B cell (primary cell): ENCODE results near the gene PPIP5K2. TPM values are rescaled to one million over a fixed set of nuclear protein-coding genes. Genes with fewer than 3 reads are reported as not detected.

Experiments used
- ATAC-seq: fragments of 200-7000 bp; cut with Tn5 transposase; one replicate; pipeline ENCODE4 v1.10.0; 2021; ENCODE audit warnings: low read depth, mild to moderate bottlenecking, moderate number of reproducible peaks, moderate library complexity
- CTCF ChIA-PET: fragments of 350-600 bp; sonication (Branson Sonifier 250); formaldehyde crosslinking; loops from one replicate; lab custom pipeline; 2021; ENCODE audit warnings: antibody characterized with exemption, inconsistent platforms; lab: Charles Lee
- POLR2A ChIA-PET: fragments of 350-600 bp; sonication (Branson Sonifier 250); formaldehyde crosslinking; loops from one replicate; lab custom pipeline; 2021; ENCODE audit warnings: antibody characterized with exemption; lab: Charles Lee
- DNase-seq: peaks from one replicate; pipeline ENCODE4 v3.0.0; 2013
- H2AFZ ChIP-seq: 2 replicates; pipeline ENCODE4 v1.6.1; 2012; ENCODE audit warnings: mild to moderate bottlenecking, low read depth, low read length; ENCODE audit not compliant: insufficient read depth, poor library complexity, severe bottlenecking
- H3K27ac ChIP-seq, 2 donors: 1 replicate in 1 of 2; 2 replicates in 1 of 2; pipeline ENCODE4 v1.5.1; 2012 to 2013; ENCODE audit warnings: low read length in 2 of 2, mild to moderate bottlenecking in 2 of 2, moderate library complexity in 1 of 2
- H3K27me3 ChIP-seq, 4 experiments: fragments of 200-600 bp in 1 of 4; sonication (generic) in 1 of 4; replicated peaks in 1 of 4; 1 replicate in 2 of 4; 2 replicates in 2 of 4; pipeline versions ENCODE4 v1.6.1 to v1.7.0; 2013 to 2016; ENCODE audit warnings: low read length in 3 of 4, mild to moderate bottlenecking in 2 of 4, mixed read lengths in 1 of 4, moderate library complexity in 1 of 4; ENCODE audit not compliant: insufficient read depth in 4 of 4, control insufficient read depth in 3 of 4; ENCODE audit errors: control extremely low read depth in 1 of 4
- H3K36me3 ChIP-seq, 2 experiments: replicated peaks in 1 of 2; 1 replicate in 1 of 2; 2 replicates in 1 of 2; pipeline versions ENCODE4 v1.6.1 to v1.7.1; 2013; ENCODE audit warnings: low read length in 1 of 2; ENCODE audit not compliant: insufficient read depth in 2 of 2, control insufficient read depth in 1 of 2; ENCODE audit errors: control extremely low read depth in 1 of 2, extremely low read depth in 1 of 2
- H3K4me1 ChIP-seq, 2 donors: fragments of 200-600 bp in 1 of 2; sonication (generic) in 1 of 2; 1 replicate in 1 of 2; 2 replicates in 1 of 2; pipeline versions ENCODE4 v1.5.1 to v1.6.1; 2013 to 2017; ENCODE audit warnings: low read length in 2 of 2; ENCODE audit not compliant: control insufficient read depth in 2 of 2, insufficient read depth in 2 of 2
- H3K4me2 ChIP-seq: replicated peaks from 2 replicates; pipeline ENCODE3; 2012; ENCODE audit warnings: mild to moderate bottlenecking, low read depth, low read length; ENCODE audit not compliant: poor library complexity, severe bottlenecking
- H3K4me3 ChIP-seq, 5 experiments: fragments of 200-600 bp in 1 of 5; sonication (generic) in 1 of 5; 1 replicate in 3 of 5; 2 replicates in 2 of 5; pipeline versions ENCODE4 v1.5.1 to v1.7.0; 2011 to 2016; ENCODE audit warnings: low read length in 4 of 5, mild to moderate bottlenecking in 4 of 5, low read depth in 2 of 5, control low read depth in 1 of 5, moderate library complexity in 1 of 5; ENCODE audit not compliant: insufficient read depth in 1 of 5; ENCODE audit errors: control extremely low read depth in 1 of 5, extremely low read depth in 1 of 5
- H3K79me2 ChIP-seq: fragments of 200-600 bp; sonication (generic); one replicate; pipeline ENCODE4 v1.6.0; 2016; ENCODE audit warnings: low read length; ENCODE audit not compliant: control insufficient read depth, insufficient read depth
- H3K9ac ChIP-seq: fragments of 200-600 bp; sonication (generic); 2 replicates; pipeline ENCODE4 v1.6.1; 2017; ENCODE audit warnings: mild to moderate bottlenecking, low read length, moderate library complexity
- H3K9me3 ChIP-seq, 3 donors: one replicate each; pipeline versions ENCODE4 v1.6.1 to v1.7.1; 2013; ENCODE audit warnings: low read length in 2 of 3; ENCODE audit not compliant: control insufficient read depth in 2 of 3, insufficient read depth in 1 of 3; ENCODE audit errors: control extremely low read depth in 1 of 3
- H4K20me1 ChIP-seq: 2 replicates; pipeline ENCODE4 v1.6.0; 2012; ENCODE audit warnings: mild to moderate bottlenecking, low read length; ENCODE audit not compliant: insufficient read depth, control insufficient read depth, poor library complexity, severe bottlenecking
- H3K27ac Mint-ChIP-seq: one replicate; pipeline ENCODE4 v1.8.0; 2021; ENCODE audit warnings: mixed read lengths
- H3K27me3 Mint-ChIP-seq: one replicate; pipeline ENCODE4 v1.8.0; 2021; ENCODE audit warnings: mixed read lengths
- H3K4me1 Mint-ChIP-seq: one replicate; pipeline ENCODE4 v1.8.0; 2021; ENCODE audit warnings: mixed read lengths
- H3K4me3 Mint-ChIP-seq: one replicate; pipeline ENCODE4 v1.8.0; 2021; ENCODE audit warnings: mixed read lengths
- H3K9me3 Mint-ChIP-seq: one replicate; pipeline ENCODE4 v1.8.0; 2022; ENCODE audit warnings: mixed read lengths; ENCODE audit not compliant: insufficient read depth
- CTCF ChIP-seq: fragments of 200-600 bp; IDR thresholded peaks from one replicate; pipeline ENCODE4 v1.8.0; 2022; ENCODE audit warnings: antibody characterized with exemption, mild to moderate bottlenecking
- EZH2 ChIP-seq: IDR thresholded peaks from 2 replicates; pipeline ENCODE4 v1.6.1; 2012; ENCODE audit warnings: borderline replicate concordance, low read depth, mild to moderate bottlenecking, moderate library complexity, low read length; ENCODE audit not compliant: insufficient read depth, poor library complexity, severe bottlenecking
- WGBS: methylation state at CpG from one replicate; pipeline ENCODE4 v1.1.5; 2013; ENCODE audit warnings: missing lambda C conversion rate; ENCODE audit not compliant: insufficient coverage; 5-methylcytosine and 5-hydroxymethylcytosine counted together
- intact Hi-C: fragments of 100-400 bp; cut with micrococcal nuclease; formaldehyde crosslinking; loops from one replicate; pipeline ENCODE4 v1.10.0; 2022
- polyA plus RNA-seq: library from polyadenylated mRNA; depleted of rRNA; stranded (reverse); fragments of >200 nt; gene quantifications from 2 replicates; pipeline ENCODE4 v1.2.3, GENCODE V29; 2012
- total RNA-seq, 2 donors: library from RNA; stranded (reverse); fragments of 120-200 nt in 1 of 2; gene quantifications; 1 replicate in 1 of 2; 2 replicates in 1 of 2; pipeline versions ENCODE4 v1.2.3 to v1.2.4, GENCODE V29; 2013 to 2022

Gene PPIP5K2
- total and polyA plus RNA-seq, 2 donors (not counting 1 experiment from before 2014, with no cell fraction given): 14.5 to 80.5 TPM

GRCh38 chr5:103086547-103086946, 33.6 kb upstream of the PPIP5K2 start:
- H3K4me2 ChIP-seq: no peak overlapping the region
- H3K9me3 ChIP-seq: peaks cover 3 to 25% (median 6%) of the 10 kb centered on the region in 3 donors
- DNase-seq: no peak
- no peaks in the 10 kb centered on the region for H3K79me2 ChIP-seq
- no peaks in the 10 kb centered on the region for H4K20me1 ChIP-seq
- Mint-ChIP-seq H3K4me1 (no peaks in the 10 kb centered on the region), H3K27ac (no peak overlapping the region), H3K4me3 (no peak overlapping the region), H3K27me3 (no peaks in the 10 kb centered on the region), H3K9me3 (peaks cover 27% of the 10 kb centered on the region)
- POLR2A ChIA-PET: no interaction called here
- H3K36me3 ChIP-seq: peaks cover 2 to 13% of the 10 kb centered on the region in 2 experiments
- H3K9ac ChIP-seq: no peak overlapping the region
- no CpG with 5 or more reads among the region's 1 CpG for whole genome bisulfite sequencing
- no peak overlapping the region for H2AFZ ChIP-seq
- no peaks in the 10 kb centered on the region for H3K27me3 ChIP-seq
- no peak for TF ChIP-seq CTCF
- ATAC-seq: no peak
- no peak overlapping the region for H3K27ac ChIP-seq
- intact Hi-C loops: no loop called here
- no peaks in the 10 kb centered on the region for H3K4me1 ChIP-seq
- CTCF ChIA-PET: no interaction called here
- H3K4me3 ChIP-seq: no peak overlapping the region

DNA sequence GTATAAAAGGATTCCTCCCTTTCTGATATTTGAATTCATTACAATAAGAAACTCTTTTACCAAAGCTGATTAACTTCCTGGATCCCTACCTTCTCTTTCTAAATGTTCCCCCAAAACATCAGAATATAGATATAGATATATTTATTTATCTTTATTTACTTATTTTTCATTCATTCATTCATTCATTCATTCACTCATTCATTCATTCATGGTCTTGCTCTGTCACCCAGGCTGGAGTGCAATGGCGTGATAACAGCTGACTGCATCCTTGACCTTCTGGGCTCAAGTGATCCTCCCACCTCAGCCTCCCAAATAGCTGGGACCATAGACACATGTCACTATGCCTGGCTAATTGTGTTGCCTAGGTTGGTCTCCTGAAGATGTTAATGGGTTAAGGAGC, 30.8 kb upstream of the PPIP5K2 start:
- Mint-ChIP-seq H3K9me3 (peaks cover 6% of the 10 kb centered on the region), H3K27me3 (no peaks in the 10 kb centered on the region), H3K4me1 (no peaks in the 10 kb centered on the region), H3K4me3 (no peak overlapping the region), H3K27ac (no peak overlapping the region)
- intact Hi-C loops: no loop called here
- Histone ChIP-seq H3K27ac (no peak overlapping the region), H3K9me3 (peaks cover 0 to 6% (median 5%) of the 10 kb centered on the region in 3 donors), H3K4me2 (no peak overlapping the region), H4K20me1 (no peaks in the 10 kb centered on the region), H3K27me3 (no peaks in the 10 kb centered on the region), H2AFZ (no peak overlapping the region), H3K36me3 (peaks cover 4 to 17% of the 10 kb centered on the region in 2 experiments), H3K4me1 (no peaks in the 10 kb centered on the region), H3K79me2 (no peaks in the 10 kb centered on the region), H3K9ac (no peak overlapping the region), H3K4me3 (no peak overlapping the region)
- DNase-seq: no peak
- ChIA-PET CTCF (no interaction called here), POLR2A (no interaction called here)
- no peak for ATAC-seq
- TF ChIP-seq CTCF (no peak), EZH2 (no peak)
- no CpG with 5 or more reads among the region's 1 CpG for WGBS
